Fibroblast of mammary gland (primary cell): ENCODE data around the gene SHANK3.
"Not testable (repeated sequence)": the region's sequence is repeated elsewhere in the genome, so short reads cannot be mapped to it uniquely, and the experiment has no call there.

Experiments
- DNase-seq: peaks from one replicate; pipeline ENCODE4 v3.0.0-alpha.2; 2010; ENCODE audit warnings: low read depth
- H3K4me3 ChIP-seq: 2 replicates; pipeline ENCODE4 v1.5.1; 2011; ENCODE audit warnings: low read depth, mild to moderate bottlenecking, low read length, moderate library complexity; ENCODE audit not compliant: control insufficient read depth
- TF ChIP-seq, protein P1 (sequence below): conservative IDR thresholded peaks from 2 replicates; pipeline ENCODE4 v1.5.1; 2011; ENCODE audit warnings: low read depth, low read length, inconsistent platforms; ENCODE audit not compliant: control insufficient read depth, insufficient read depth

SHANK3 gene

GRCh38 chr22:50640857-50641647, 31.6 kb upstream of the SHANK3 start:
- no peak for DNase-seq
- H3K4me3 ChIP-seq: no peak overlapping the region
- TF ChIP-seq, protein P1, sequence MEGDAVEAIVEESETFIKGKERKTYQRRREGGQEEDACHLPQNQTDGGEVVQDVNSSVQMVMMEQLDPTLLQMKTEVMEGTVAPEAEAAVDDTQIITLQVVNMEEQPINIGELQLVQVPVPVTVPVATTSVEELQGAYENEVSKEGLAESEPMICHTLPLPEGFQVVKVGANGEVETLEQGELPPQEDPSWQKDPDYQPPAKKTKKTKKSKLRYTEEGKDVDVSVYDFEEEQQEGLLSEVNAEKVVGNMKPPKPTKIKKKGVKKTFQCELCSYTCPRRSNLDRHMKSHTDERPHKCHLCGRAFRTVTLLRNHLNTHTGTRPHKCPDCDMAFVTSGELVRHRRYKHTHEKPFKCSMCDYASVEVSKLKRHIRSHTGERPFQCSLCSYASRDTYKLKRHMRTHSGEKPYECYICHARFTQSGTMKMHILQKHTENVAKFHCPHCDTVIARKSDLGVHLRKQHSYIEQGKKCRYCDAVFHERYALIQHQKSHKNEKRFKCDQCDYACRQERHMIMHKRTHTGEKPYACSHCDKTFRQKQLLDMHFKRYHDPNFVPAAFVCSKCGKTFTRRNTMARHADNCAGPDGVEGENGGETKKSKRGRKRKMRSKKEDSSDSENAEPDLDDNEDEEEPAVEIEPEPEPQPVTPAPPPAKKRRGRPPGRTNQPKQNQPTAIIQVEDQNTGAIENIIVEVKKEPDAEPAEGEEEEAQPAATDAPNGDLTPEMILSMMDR: no peak

DNA sequence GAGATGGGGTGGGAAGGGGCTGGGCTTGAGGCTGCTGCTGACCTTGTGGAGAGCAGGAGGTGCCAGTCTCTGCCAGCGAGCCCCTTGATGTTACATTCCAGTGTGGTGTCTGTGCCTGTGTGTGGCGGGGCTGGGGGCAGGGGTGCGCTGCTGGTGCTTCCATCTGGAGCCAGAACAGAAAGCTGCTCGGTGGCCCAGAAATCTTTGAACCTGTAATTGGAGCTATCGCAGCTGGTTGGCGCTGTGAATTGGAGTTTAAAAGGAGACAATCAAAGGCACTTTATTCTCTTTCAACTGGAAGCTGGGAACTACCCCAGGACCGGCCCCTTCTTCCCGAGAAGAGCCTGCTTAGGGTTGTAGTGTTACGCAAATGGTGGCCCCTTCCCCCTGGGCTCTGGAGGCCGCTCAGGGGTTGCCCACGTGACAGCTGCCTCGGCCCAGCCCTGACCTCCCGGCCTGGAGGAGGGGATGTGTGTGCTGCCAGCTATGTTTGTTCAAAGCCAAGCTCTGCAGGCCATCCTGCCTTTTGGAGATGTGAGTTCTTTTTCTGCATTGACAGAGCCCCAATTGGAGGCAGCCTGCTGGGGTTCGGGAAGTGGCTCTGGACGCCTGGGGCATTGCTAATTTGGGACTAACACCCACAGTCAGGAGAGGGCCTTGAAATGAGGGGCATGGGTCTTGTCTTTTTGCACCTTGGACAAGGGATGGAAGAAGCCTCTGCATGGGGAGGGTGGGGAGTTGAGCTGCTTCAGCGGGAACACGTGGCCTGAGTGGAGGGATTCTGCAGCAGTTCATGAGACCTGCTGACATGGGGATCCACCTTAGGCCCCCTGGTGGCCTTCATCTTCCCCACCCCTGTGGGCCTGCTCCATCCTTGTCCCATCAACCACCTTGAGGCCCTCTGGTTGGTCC, 30.7 kb upstream of the SHANK3 start:
- DNase-seq: peak; percentile 29
- H3K4me3 ChIP-seq: no peak overlapping the region
- TF ChIP-seq, protein P1: peak; percentile 44

- not testable (repeated sequence) for H3K4me3 ChIP-seq, DNase-seq
These were observed 29.4 kb upstream of the SHANK3 start for GRCh38 chr22:50643021-50643820.

DNA sequence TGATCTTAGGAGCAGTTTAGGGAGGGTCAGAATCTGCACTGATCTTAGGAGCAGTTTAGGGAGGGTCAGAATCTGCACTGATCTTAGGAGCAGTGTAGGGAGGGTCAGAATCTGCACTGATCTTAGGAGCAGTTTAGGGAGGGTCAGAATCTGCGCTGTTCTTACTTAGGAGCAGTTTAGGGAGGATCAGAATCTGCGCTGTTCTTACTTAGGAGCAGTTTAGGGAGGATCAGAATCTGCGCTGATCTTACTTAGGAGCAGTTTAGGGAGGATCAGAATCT, 28.9 kb upstream of the SHANK3 start:
- not testable (repeated sequence) for H3K4me3 ChIP-seq, DNase-seq

- DNase-seq: no peak
- no peak overlapping the region for H3K4me3 ChIP-seq
- TF ChIP-seq, protein P1: no peak
These were observed 19.4 kb upstream of the SHANK3 start for GRCh38 chr22:50653256-50653655.

GRCh38 chr22:50654664-50655063, 18.0 kb upstream of the SHANK3 start:
- not testable (repeated sequence) for H3K4me3 ChIP-seq, DNase-seq

DNA sequence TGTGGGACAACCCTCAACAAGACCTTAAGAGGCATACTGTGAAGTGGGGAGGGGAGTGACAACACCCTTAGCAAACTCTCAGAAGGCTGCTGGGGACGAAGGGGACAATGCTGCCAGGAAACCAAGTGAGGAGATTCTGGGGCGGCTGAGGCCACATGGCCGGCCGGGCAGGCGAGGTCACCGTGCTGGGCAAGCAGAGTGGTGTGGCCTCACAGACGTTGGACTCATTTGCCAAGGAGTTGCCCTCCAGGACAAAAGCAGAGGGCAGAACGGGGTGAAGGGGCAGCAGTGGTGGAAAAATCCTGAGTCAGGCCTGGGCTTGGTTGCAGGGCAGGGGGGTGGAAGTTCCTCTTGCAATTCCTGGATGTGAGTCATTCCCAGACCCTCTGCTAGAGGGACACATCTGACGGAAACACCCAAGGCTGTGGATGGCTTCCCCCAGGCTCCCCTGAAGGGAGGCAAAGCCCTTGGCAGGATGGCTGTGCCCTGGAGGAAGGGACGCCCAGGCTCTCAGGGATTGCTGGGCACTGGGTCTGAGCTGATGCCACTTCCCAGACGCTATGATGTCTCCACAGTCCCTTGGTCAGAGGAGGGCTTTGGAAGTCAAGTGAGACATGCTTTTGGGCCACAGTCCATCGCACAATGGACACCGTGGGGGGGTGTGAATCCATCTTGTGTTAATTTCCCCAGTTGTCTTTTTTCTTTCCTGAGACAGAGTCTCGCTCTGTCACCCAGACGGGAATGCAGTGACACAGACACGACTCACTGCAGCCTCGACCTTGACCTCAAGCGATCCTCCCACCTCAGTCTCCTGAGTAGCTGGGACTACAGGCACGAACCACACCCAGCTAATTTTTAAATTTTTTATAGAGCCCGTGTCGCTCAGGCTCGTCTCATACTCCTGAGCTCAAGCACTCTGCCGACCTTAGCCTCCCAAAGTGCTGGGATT, 16.2 kb upstream of the SHANK3 start:
- H3K4me3 ChIP-seq: no peak overlapping the region
- peak; percentile 69 for DNase-seq
- TF ChIP-seq, protein P1: no peak
